Neural crest cell (in vitro differentiated cells): ENCODE data around the gene UBE2O. TPM values are rescaled to one million over a fixed set of nuclear protein-coding genes. Genes with fewer than 3 reads are reported as not detected.
"Not testable (repeated sequence)": the region's sequence is repeated elsewhere in the genome, so short reads cannot be mapped to it uniquely, and the experiment has no call there.

Source experiments
- DNase-seq: peaks from one replicate; pipeline ENCODE4 v3.0.0; 2021; ENCODE audit warnings: low read depth, mixed read lengths, low spot score
- H3K27ac Mint-ChIP-seq: one replicate; pipeline ENCODE4 v1.8.0; 2021; ENCODE audit warnings: mild to moderate bottlenecking, mixed read lengths; ENCODE audit not compliant: unreplicated experiment
- H3K27me3 Mint-ChIP-seq: 2 replicates; pipeline ENCODE4 v1.8.0; 2021; ENCODE audit warnings: low read depth, mild to moderate bottlenecking, mixed read lengths
- H3K36me3 Mint-ChIP-seq: 2 replicates; pipeline ENCODE4 v1.8.0; 2021; ENCODE audit warnings: low read depth, mild to moderate bottlenecking, mixed read lengths
- H3K4me1 Mint-ChIP-seq: 2 replicates; pipeline ENCODE4 v1.8.0; 2021; ENCODE audit warnings: mixed read lengths
- H3K4me3 Mint-ChIP-seq: one replicate; pipeline ENCODE4 v1.8.0; 2021; ENCODE audit warnings: mild to moderate bottlenecking, mixed read lengths
- H3K9me3 Mint-ChIP-seq: 2 replicates; pipeline ENCODE4 v1.8.0; 2021; ENCODE audit warnings: mixed read lengths
- total RNA-seq: library from RNA; stranded (reverse); gene quantifications from 2 replicates; pipeline ENCODE4 v1.2.1, GENCODE V29; 2021
- TF ChIP-seq, protein P1 (sequence below): fragments of 200-600 bp; sonication (generic); conservative IDR thresholded peaks from 2 replicates; pipeline ENCODE4 v1.5.0; 2021; ENCODE audit warnings: antibody characterized with exemption, mild to moderate bottlenecking

UBE2O gene
- total RNA-seq, 1 donor from 2014 or later, result 71.4 TPM

DNA sequence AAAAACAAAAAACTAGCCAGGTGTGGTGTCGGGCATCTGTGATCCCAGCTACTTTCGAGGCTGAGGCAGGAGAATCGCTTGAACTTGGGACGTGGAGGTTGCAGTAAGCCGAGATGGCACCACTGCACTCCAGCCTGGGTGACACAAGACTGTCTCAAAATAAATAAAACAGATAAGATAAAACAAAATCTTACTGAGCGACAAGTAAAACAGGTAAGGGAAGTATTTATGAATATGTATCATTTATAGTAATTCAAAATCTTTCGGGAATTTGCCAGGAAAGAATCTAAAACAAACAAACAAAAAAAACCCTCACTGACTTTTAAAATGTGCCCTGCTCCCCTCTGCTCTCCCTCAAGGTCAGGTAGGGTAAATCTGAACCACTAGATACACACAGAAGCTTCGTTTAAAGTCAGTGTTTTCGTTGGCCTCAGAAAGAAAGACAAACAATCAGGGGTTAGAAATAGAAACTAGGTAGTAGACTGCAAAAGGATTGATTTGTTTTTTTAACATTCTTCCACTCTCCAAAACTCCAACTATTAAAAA, 101.4 kb downstream of the UBE2O start:
- DNase-seq, result no peak
- no peaks in the 10 kb centered on the region for H3K27me3 Mint-ChIP-seq
- no peak overlapping the region for H3K27ac Mint-ChIP-seq
- H3K4me1 Mint-ChIP-seq, result peaks cover 27% of the 10 kb centered on the region
- H3K4me3 Mint-ChIP-seq, result peak overlapping the region; percentile 98
- TF ChIP-seq, protein P1, sequence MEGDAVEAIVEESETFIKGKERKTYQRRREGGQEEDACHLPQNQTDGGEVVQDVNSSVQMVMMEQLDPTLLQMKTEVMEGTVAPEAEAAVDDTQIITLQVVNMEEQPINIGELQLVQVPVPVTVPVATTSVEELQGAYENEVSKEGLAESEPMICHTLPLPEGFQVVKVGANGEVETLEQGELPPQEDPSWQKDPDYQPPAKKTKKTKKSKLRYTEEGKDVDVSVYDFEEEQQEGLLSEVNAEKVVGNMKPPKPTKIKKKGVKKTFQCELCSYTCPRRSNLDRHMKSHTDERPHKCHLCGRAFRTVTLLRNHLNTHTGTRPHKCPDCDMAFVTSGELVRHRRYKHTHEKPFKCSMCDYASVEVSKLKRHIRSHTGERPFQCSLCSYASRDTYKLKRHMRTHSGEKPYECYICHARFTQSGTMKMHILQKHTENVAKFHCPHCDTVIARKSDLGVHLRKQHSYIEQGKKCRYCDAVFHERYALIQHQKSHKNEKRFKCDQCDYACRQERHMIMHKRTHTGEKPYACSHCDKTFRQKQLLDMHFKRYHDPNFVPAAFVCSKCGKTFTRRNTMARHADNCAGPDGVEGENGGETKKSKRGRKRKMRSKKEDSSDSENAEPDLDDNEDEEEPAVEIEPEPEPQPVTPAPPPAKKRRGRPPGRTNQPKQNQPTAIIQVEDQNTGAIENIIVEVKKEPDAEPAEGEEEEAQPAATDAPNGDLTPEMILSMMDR, result no peak
- peaks cover 11% of the 10 kb centered on the region for H3K36me3 Mint-ChIP-seq
- H3K9me3 Mint-ChIP-seq, result no peaks in the 10 kb centered on the region

DNA sequence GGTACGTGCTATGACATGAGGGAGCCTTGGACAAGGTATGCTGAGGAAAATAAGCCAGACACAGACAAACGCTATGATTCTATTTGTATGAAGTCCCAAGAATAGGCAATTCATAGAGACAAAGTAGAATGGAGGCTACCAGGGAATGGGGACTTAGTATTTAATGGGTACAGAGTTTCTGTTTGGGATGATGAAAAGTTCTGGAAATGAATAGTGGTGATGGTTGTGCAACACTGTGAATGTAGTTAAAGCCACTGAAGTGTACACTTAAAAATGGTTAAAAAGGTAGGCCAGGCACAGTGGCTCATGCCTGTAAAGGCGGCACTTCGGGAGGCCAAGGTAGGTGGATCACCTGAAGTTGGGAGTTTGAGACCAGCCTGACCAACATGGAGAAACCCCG, 102.5 kb downstream of the UBE2O start:
- H3K36me3 Mint-ChIP-seq, result peaks cover 19% of the 10 kb centered on the region
- no peak for DNase-seq
- TF ChIP-seq, protein P1, result no peak
- peaks cover 27% of the 10 kb centered on the region for H3K4me1 Mint-ChIP-seq
- no peaks in the 10 kb centered on the region for H3K27me3 Mint-ChIP-seq
- no peaks in the 10 kb centered on the region for H3K9me3 Mint-ChIP-seq
- no peak overlapping the region for H3K27ac Mint-ChIP-seq
- H3K4me3 Mint-ChIP-seq, result peak overlapping the region; percentile 72

DNA sequence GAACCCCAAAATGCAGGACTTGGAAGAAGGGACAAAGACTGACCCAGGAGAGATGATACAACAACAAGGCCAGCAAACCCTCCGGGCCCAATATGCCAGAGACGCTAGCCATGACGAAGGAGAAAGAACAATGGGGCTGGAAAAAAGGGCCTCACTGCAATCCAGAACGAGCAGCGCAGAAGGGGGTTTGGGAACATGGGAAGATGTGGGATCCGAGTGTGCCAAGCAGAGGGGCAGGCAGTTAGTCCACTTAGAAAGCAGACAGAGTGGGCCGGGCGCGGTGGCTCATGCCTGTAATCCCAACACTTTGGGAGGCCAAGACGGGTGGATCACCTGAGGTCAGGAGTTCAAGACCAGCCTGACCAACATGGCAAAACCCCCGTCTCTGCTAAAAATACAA, 106.0 kb downstream of the UBE2O start:
- H3K27ac Mint-ChIP-seq, H3K27me3 Mint-ChIP-seq, DNase-seq, H3K9me3 Mint-ChIP-seq, H3K4me1 Mint-ChIP-seq, H3K4me3 Mint-ChIP-seq: not testable (repeated sequence)
- H3K36me3 Mint-ChIP-seq, result peaks cover 21% of the 10 kb centered on the region

DNA sequence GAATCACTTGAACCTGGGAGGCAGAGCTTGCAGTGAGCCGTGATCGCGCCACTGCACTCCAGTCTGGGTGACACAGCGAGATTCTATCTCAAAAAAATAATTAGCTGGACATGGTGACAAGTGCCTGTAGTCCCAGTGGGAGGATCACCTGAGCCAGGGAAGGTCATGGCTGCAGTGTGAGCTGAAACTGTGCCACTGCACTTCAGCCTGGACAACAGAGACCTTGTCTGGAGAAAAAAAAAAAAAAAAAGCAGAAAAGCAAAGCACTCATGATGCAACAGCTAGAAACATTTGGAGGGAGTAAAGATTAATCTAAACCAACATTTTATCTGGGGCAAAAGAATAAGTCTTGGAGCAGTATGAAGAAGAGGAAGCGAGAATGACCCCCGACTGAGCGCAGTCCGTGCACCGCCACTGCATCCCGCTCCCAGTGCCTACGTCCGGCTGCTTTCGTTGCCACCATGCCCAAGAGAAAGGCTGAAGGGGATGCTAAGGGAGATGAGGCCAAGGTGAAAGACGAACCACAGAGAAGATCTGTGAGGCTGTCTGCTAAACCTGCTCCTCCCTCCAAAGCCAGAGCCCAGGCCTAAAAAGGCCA, 107.5 kb downstream of the UBE2O start:
- H3K27ac Mint-ChIP-seq, result peak overlapping the region; percentile 75
- H3K9me3 Mint-ChIP-seq, result no peaks in the 10 kb centered on the region
- H3K4me1 Mint-ChIP-seq, result no peaks in the 10 kb centered on the region
- H3K27me3 Mint-ChIP-seq, result no peaks in the 10 kb centered on the region
- no peak overlapping the region for H3K4me3 Mint-ChIP-seq
- DNase-seq, result no peak
- TF ChIP-seq, protein P1, result no peak
- H3K36me3 Mint-ChIP-seq, result peaks cover 23% of the 10 kb centered on the region

DNA sequence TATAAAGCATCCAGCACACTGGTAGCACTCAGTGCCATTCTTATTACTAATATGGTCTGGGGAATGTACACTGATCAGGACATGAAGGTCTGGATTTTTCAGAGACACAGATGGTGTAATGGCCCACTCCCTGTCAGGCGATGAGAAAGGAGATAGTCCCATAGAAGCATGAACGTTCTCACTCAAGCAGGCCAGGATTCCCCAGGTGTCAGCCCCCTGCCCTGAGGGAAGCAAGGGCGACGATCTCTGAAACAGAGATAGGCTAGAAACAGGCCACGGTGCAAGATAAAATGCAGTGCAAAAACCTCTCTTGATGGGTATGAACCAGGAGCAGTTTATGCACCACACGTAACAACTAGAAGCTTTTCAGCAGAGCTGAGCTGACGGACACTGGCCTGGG, 109.8 kb downstream of the UBE2O start:
- TF ChIP-seq, protein P1, result no peak
- DNase-seq, result no peak
- Mint-ChIP-seq H3K36me3 (peaks cover 29% of the 10 kb centered on the region), H3K27ac (no peak overlapping the region), H3K4me1 (no peaks in the 10 kb centered on the region), H3K27me3 (no peaks in the 10 kb centered on the region), H3K4me3 (no peak overlapping the region), H3K9me3 (no peaks in the 10 kb centered on the region)

DNA sequence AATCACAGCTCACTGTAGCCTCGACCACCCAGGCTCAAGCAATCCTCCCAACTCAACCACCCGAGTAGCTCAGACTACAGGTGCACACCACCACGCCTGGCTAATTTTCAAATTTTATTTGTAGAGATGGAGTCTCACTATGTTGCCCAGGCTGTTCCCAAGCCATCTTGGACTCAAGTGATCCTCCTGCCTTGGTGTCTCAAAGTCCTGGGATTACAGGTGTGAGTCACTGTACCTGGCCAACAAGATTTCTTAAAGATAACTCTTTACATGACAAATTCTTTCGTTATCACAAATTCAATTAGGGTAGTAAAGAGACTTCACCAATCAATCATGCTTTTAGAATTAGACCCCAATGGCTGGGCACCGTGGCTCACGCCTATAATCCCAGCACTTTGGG, 111.7 kb downstream of the UBE2O start:
- no peak overlapping the region for H3K4me3 Mint-ChIP-seq
- H3K36me3 Mint-ChIP-seq, result peaks cover 20% of the 10 kb centered on the region
- H3K27me3 Mint-ChIP-seq, result no peaks in the 10 kb centered on the region
- peaks cover 10% of the 10 kb centered on the region for H3K4me1 Mint-ChIP-seq
- no peaks in the 10 kb centered on the region for H3K9me3 Mint-ChIP-seq
- no peak for DNase-seq
- H3K27ac Mint-ChIP-seq, result no peak overlapping the region
- TF ChIP-seq, protein P1, result no peak
